Mesothelial cell of epicardium (in vitro differentiated cells): ENCODE results near the gene TRIM17. TPM values are rescaled to one million over a fixed set of nuclear protein-coding genes. Genes with fewer than 3 reads are reported as not detected.

Source experiments
- DNase-seq, 2 experiments: peaks; one replicate each; pipeline ENCODE4 v3.0.0; 2021; ENCODE audit warnings: low spot score in 2 of 2; ENCODE audit not compliant: unreplicated experiment in 2 of 2
- H3K27ac Mint-ChIP-seq: 2 replicates; pipeline ENCODE4 v1.8.0; 2021; ENCODE audit warnings: mixed read lengths
- H3K27me3 Mint-ChIP-seq: 2 replicates; pipeline ENCODE4 v1.8.0; 2021; ENCODE audit warnings: low read depth, mixed read lengths
- H3K36me3 Mint-ChIP-seq: 2 replicates; pipeline ENCODE4 v1.8.0; 2021; ENCODE audit warnings: mixed read lengths
- H3K4me1 Mint-ChIP-seq: 2 replicates; pipeline ENCODE4 v1.8.0; 2021; ENCODE audit warnings: mixed read lengths
- H3K4me3 Mint-ChIP-seq: 2 replicates; pipeline ENCODE4 v1.8.0; 2021; ENCODE audit warnings: mild to moderate bottlenecking, moderate library complexity, mixed read lengths
- H3K9me3 Mint-ChIP-seq: 2 replicates; pipeline ENCODE4 v1.8.0; 2021; ENCODE audit warnings: mixed read lengths
- total RNA-seq: library from RNA; stranded (reverse); gene quantifications from 3 replicates; pipeline ENCODE4 v1.2.1, GENCODE V29; 2021
- TF ChIP-seq, protein P1 (sequence below): fragments of 200-600 bp; sonication (generic); IDR thresholded peaks from one replicate; pipeline ENCODE4 v1.5.0; 2021; ENCODE audit warnings: antibody characterized with exemption; ENCODE audit not compliant: unreplicated experiment

Gene TRIM17
- total RNA-seq, 1 donor from 2014 or later: 30.6 TPM

- Mint-ChIP-seq H3K9me3 (no peaks in the 10 kb centered on the region), H3K4me3 (no peak overlapping the region), H3K27me3 (no peaks in the 10 kb centered on the region), H3K4me1 (peaks cover 9% of the 10 kb centered on the region), H3K36me3 (no peaks in the 10 kb centered on the region), H3K27ac (no peak overlapping the region)
- TF ChIP-seq, protein P1, sequence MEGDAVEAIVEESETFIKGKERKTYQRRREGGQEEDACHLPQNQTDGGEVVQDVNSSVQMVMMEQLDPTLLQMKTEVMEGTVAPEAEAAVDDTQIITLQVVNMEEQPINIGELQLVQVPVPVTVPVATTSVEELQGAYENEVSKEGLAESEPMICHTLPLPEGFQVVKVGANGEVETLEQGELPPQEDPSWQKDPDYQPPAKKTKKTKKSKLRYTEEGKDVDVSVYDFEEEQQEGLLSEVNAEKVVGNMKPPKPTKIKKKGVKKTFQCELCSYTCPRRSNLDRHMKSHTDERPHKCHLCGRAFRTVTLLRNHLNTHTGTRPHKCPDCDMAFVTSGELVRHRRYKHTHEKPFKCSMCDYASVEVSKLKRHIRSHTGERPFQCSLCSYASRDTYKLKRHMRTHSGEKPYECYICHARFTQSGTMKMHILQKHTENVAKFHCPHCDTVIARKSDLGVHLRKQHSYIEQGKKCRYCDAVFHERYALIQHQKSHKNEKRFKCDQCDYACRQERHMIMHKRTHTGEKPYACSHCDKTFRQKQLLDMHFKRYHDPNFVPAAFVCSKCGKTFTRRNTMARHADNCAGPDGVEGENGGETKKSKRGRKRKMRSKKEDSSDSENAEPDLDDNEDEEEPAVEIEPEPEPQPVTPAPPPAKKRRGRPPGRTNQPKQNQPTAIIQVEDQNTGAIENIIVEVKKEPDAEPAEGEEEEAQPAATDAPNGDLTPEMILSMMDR: no peak
- DNase-seq: no peak
Observed at GRCh38 chr1:228366866-228367741, 49.6 kb downstream of the TRIM17 start.

GRCh38 chr1:228366062-228366865 lies 50.4 kb downstream of the TRIM17 start:
- H3K27ac Mint-ChIP-seq: no peak overlapping the region
- peaks cover 9% of the 10 kb centered on the region for H3K4me1 Mint-ChIP-seq
- H3K27me3 Mint-ChIP-seq: no peaks in the 10 kb centered on the region
- TF ChIP-seq, protein P1: no peak
- no peaks in the 10 kb centered on the region for H3K36me3 Mint-ChIP-seq
- DNase-seq: peak in 1 of 2 experiments; percentile 3
- H3K9me3 Mint-ChIP-seq: no peaks in the 10 kb centered on the region
- H3K4me3 Mint-ChIP-seq: no peak overlapping the region

- no peak overlapping the region for H3K4me3 Mint-ChIP-seq
- DNase-seq: peak in 1 of 2 experiments; percentile 13
- H3K36me3 Mint-ChIP-seq: no peaks in the 10 kb centered on the region
- no peaks in the 10 kb centered on the region for H3K9me3 Mint-ChIP-seq
- TF ChIP-seq, protein P1: no peak
- peaks cover 9% of the 10 kb centered on the region for H3K4me1 Mint-ChIP-seq
- H3K27ac Mint-ChIP-seq: no peak overlapping the region
- H3K27me3 Mint-ChIP-seq: no peaks in the 10 kb centered on the region
Observed at GRCh38 chr1:228365271-228366061, 51.2 kb downstream of the TRIM17 start.

GRCh38 chr1:228364706-228365213 lies 51.9 kb downstream of the TRIM17 start:
- DNase-seq: peak in 1 of 2 experiments; percentile 12
- Mint-ChIP-seq H3K4me3 (no peak overlapping the region), H3K27me3 (no peaks in the 10 kb centered on the region), H3K9me3 (no peaks in the 10 kb centered on the region), H3K4me1 (peaks cover 9% of the 10 kb centered on the region), H3K27ac (no peak overlapping the region), H3K36me3 (no peaks in the 10 kb centered on the region)
- TF ChIP-seq, protein P1: no peak

GRCh38 chr1:228364068-228364705 lies 52.5 kb downstream of the TRIM17 start:
- H3K4me3 Mint-ChIP-seq: no peak overlapping the region
- H3K27me3 Mint-ChIP-seq: no peaks in the 10 kb centered on the region
- H3K36me3 Mint-ChIP-seq: no peaks in the 10 kb centered on the region
- peaks cover 9% of the 10 kb centered on the region for H3K4me1 Mint-ChIP-seq
- H3K9me3 Mint-ChIP-seq: no peaks in the 10 kb centered on the region
- TF ChIP-seq, protein P1: no peak
- no peak overlapping the region for H3K27ac Mint-ChIP-seq
- peak in 1 of 2 experiments; percentile 12 for DNase-seq
